Natural killer cell treated with Interleukin-12 subunit alpha and Interleukin-12 subunit beta and Interleukin-15 and Interleukin-18, amount 100 ng/mL, for 72 hours (primary cell): ENCODE data around the gene MISP3. TPM values are rescaled to one million over a fixed set of nuclear protein-coding genes. Genes with fewer than 3 reads are reported as not detected.

Experiments
- ATAC-seq, 2 donors: fragments of 150-1000 bp; cut with Tn5 transposase in 1 of 2; sonication (Bioruptor Pico), chemical (Tn5 transposase) in 1 of 2; 2 replicates each; pipeline ENCODE4 v1.10.0; 2021
- DNase-seq: peaks from one replicate; pipeline ENCODE4 v3.0.0; 2022; ENCODE audit warnings: low spot score
- H3K27ac Mint-ChIP-seq, 2 donors: 1 replicate in 1 of 2; 2 replicates in 1 of 2; pipeline ENCODE4 v1.8.0; 2022; ENCODE audit warnings: mixed read lengths in 2 of 2, mild to moderate bottlenecking in 1 of 2, moderate library complexity in 1 of 2
- H3K27me3 Mint-ChIP-seq, 2 donors: 1 replicate in 1 of 2; 2 replicates in 1 of 2; pipeline ENCODE4 v1.8.0; 2022; ENCODE audit warnings: mixed read lengths in 2 of 2
- H3K36me3 Mint-ChIP-seq: one replicate; pipeline ENCODE4 v1.8.0; 2022; ENCODE audit warnings: mixed read lengths
- H3K4me1 Mint-ChIP-seq, 2 donors: 1 replicate in 1 of 2; 2 replicates in 1 of 2; pipeline ENCODE4 v1.8.0; 2022; ENCODE audit warnings: low read depth in 2 of 2, mixed read lengths in 2 of 2, mild to moderate bottlenecking in 1 of 2
- H3K4me3 Mint-ChIP-seq: one replicate; pipeline ENCODE4 v1.8.0; 2022; ENCODE audit warnings: mixed read lengths
- H3K9me3 Mint-ChIP-seq: 2 replicates; pipeline ENCODE4 v1.8.0; 2022; ENCODE audit warnings: mixed read lengths
- total RNA-seq, 2 donors: library from RNA; stranded (reverse); gene quantifications; one replicate each; pipeline ENCODE4 v1.2.3, GENCODE V29; 2022

The MISP3 gene
- total RNA-seq, 2 donors from 2014 or later = 0.31 to 0.59 TPM

DNA sequence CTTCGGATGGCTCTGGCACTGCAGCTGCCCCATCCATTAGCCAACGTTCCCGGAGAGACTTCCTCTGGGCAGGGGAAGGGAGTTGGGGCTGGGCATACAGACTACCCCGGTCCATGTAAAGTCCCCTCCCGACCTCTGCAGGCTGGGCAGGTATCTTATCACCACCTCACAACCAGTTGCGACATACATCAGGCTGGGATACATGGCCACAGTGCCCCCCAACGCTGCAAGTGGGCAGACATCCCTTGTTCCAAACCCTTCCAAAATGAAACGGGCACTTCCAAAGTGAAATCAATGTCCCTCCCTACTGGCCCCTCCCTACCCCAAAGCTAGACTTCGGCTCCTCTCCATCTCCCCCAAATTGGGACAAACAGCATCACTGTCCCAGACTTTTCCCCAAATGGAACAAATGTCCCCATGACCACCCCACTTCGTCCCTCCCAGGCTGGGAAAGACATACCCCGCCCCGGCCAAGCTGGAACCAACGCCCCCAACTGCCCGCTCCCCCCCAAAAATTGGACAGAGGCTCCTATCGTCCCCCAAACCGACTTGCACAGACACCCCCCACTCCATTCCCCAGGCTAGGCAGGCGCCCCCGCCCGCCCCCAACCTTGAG lies 15.7 kb upstream of the MISP3 start:
- no peak for ATAC-seq

DNA sequence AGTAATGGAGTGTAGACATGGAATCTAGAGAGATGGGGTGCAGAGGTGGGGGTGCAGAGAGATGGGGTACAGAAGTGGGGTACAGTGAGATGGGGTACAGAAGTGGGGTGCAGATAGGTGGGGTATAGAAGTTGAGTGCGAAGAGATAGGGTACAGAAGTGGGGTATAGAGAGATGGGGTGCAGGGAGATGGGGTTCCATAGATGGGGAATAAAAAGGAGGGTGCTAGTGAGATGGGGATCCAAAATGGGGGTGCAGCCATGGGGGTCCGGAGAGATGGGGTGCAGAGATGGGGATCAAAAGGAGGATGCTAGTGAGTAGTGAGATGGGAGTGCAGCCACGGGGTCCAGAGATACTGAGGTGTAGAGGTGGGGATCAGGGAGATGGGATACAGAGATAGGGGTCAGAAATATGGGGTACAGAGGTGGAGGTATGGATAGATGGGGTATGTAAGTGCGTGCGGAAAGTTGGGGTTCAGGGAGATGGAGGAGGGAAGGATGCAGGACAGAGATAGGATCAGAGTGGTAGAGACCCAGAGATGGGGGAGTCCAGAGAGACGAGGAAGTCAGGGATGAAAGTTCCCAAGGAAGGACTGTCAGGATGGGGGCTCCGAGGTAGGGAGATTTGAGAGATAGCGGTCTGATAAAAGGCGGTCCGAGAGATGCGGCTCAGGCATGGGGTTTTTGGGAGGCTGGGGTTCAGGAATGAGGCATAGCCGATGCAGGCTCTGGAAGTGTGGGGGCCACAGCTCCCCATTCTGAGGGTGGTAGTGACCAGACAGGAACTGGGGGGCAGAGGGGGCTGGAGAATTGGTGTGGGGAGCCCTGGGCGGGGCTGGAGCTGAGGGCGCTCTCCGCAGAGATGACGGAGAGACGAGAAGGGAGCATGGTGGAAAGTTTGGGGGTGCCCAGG lies 14.1 kb upstream of the MISP3 start:
- Mint-ChIP-seq H3K9me3 (no peaks in the 10 kb centered on the region), H3K4me3 (peak overlapping the region; percentile 58), H3K36me3 (no peaks in the 10 kb centered on the region), H3K27ac (no peak overlapping the region), H3K4me1 (peaks cover 14% of the 10 kb centered on the region in 2 donors), H3K27me3 (peaks cover 21 to 24% of the 10 kb centered on the region in 2 donors)
- ATAC-seq (no peak), DNase-seq (no peak)

More for the DNA sequence above, 15.7 kb upstream of the MISP3 start:
- Mint-ChIP-seq H3K36me3 (peaks cover 4% of the 10 kb centered on the region), H3K4me1 (peaks cover 14% of the 10 kb centered on the region in 2 donors), H3K27me3 (peaks cover 21 to 24% of the 10 kb centered on the region in 2 donors), H3K4me3 (no peak overlapping the region), H3K9me3 (no peaks in the 10 kb centered on the region), H3K27ac (no peak overlapping the region)
- no peak for DNase-seq

DNA sequence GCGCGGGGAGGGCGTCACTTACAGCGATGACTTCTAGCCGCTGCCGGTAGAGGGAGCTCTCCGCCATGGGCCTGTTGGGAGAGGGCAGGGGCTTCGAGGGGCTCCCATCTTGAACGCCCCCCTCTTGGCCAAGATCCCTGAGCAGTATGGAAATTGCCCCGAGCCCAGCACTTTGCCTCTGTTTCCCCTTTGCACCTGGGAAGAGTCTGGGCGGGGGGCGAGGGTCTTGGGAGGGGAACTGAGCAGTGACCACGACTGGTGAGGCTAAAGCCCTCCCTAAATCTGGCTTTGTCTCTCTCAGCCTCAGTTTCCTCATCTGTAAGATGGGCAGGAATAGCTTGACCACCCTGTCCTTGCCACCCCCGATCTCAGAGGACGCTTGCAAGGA lies 13.5 kb upstream of the MISP3 start:
- Mint-ChIP-seq H3K4me1 (peaks cover 14% of the 10 kb centered on the region in 2 donors), H3K27me3 (peaks cover 21 to 24% of the 10 kb centered on the region in 2 donors), H3K36me3 (no peaks in the 10 kb centered on the region), H3K9me3 (no peaks in the 10 kb centered on the region), H3K27ac (no peak overlapping the region), H3K4me3 (peak overlapping the region; percentile 58)
- DNase-seq (peak; percentile 61), ATAC-seq (no peak)

DNA sequence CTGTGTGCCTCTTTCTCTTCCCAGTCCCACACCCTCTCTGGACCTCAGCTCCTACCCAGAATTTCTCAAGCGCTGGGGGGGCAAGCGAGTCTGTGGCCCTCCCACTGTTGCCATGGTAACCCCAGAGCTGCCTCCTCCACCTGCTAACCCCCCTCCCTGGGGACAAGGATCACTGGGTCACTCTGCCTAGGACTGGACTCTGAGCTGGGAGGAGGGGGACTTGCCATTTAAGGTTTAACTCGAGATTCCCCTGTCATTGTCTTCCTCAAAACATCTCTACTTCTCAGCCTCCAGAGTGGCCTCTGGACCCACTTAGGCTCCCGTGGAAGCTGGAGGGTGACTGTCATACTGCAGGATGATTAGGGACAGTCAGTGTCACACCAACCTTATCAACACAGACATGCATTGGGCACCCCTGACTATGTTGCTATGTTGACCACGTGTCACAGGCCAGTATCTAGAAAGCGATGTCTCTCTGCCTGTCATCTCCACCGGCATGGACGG lies 12.9 kb upstream of the MISP3 start:
- ATAC-seq = no peak
- Mint-ChIP-seq H3K4me3 (no peak overlapping the region), H3K27me3 (peaks cover 21 to 24% of the 10 kb centered on the region in 2 donors), H3K4me1 (peaks cover 14% of the 10 kb centered on the region in 2 donors), H3K36me3 (no peaks in the 10 kb centered on the region), H3K27ac (no peak overlapping the region), H3K9me3 (no peaks in the 10 kb centered on the region)
- DNase-seq = no peak

DNA sequence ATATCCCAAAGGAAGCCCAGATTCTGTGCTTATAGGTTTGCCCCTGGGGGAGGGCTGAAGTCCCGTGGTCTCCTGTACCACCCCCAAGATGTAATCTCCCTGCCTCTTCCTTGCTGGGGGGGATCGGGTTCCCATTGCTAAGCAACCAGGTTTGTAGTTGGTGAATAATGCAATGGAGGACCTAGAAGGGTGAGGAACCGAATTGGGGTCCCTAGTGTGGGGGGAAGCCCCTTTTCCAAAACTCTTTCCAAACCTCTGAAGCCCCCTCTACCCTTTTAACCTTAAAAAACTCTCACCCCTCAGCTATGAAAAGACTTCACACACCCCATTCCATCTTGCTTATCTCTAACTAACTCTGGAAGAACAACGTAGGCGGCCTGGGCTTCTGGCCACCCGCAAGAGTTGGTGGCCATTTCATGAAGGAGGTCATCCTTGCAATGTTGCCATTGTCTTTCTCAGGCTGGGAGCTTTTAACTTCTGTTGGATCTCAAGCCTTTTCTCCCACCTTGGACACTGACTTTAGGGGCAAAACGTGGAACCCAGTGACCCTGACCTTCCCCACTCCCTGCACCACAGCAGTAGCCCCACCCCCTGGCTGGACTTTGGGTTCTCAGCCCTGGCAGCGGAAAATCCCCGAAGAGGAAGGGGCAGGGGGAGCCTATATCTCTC lies 11.4 kb upstream of the MISP3 start:
- peaks cover 21 to 24% of the 10 kb centered on the region in 2 donors for H3K27me3 Mint-ChIP-seq
- H3K27ac Mint-ChIP-seq = no peak overlapping the region
- H3K9me3 Mint-ChIP-seq = no peaks in the 10 kb centered on the region
- ATAC-seq = no peak
- no peak for DNase-seq
- H3K4me1 Mint-ChIP-seq = peaks cover 14% of the 10 kb centered on the region in 2 donors
- no peak overlapping the region for H3K4me3 Mint-ChIP-seq
- no peaks in the 10 kb centered on the region for H3K36me3 Mint-ChIP-seq

DNA sequence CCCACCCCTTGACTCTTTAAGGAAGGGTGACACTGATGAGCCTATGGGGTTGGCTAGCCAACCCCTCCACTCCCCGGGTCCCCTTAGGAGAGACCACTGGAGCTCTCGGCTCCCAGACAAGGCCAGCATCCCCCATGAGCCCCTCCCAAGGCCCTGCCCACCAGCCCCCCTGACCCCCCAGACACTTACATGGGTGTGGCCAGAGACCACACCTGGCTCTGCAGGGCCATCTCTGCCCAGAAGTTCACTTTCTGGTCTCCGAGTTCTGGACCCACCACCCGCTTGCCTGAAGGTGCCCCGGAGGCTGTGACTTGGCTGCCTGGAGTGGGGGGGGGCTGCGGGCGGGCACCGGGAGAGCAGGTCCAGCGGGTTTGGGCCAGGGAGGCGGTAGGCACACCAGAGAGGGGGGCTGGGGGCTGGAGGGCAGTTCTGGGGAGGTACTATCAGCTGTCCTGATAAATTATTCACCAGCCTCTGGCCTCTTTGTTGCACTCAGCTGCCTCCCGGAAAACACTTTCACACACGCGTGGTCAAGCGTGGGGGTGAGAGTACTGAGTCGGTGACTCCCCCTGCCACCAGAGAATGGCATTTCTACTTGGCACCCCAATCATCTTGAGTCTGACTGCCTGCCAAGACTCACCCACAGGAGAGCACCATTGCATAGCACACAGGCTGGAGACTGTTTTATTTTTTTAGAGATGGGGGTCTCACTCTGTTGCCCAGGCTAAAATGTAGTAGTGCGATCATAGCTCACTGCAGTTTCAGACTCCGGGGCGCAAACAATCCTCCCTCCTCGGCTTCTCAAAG lies 10.6 kb upstream of the MISP3 start, which contains the start of gene PALM3:
Gene PALM3 (minus strand): TSS at position 326 of the 807 bp plus-strand sequence. CDS start 96 bp downstream, at position 230.
- Mint-ChIP-seq H3K36me3 (no peaks in the 10 kb centered on the region), H3K9me3 (no peaks in the 10 kb centered on the region), H3K27ac (no peak within 1 kb of the TSS), H3K4me3 (no peak within 1 kb of the TSS), H3K4me1 (peaks cover 14% of the 10 kb centered on the region in 2 donors), H3K27me3 (peaks cover 21 to 24% of the 10 kb centered on the region in 2 donors)
- peak in 1 of 2 donors; percentile 19 for ATAC-seq
- DNase-seq = no peak

DNA sequence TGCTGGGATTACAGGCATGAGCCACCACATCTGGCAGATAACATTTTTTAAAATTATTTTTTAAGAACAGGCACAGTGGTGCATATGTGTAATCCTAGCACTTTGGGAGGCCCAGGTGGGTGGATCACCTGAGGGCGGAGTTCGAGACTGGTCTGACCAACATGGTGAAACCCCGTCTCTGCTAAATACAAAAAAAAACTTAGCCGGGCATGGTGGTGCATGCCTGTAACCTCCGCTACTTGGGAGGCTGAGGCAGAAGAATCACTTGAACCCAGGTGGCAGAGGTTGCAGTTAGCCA lies 10.1 kb upstream of the MISP3 start:
- H3K27me3 Mint-ChIP-seq = peaks cover 21 to 24% of the 10 kb centered on the region in 2 donors
- H3K4me3 Mint-ChIP-seq = no peak overlapping the region
- peaks cover 14% of the 10 kb centered on the region in 2 donors for H3K4me1 Mint-ChIP-seq
- no peak overlapping the region for H3K27ac Mint-ChIP-seq
- ATAC-seq (no peak), DNase-seq (no peak)
- no peaks in the 10 kb centered on the region for H3K9me3 Mint-ChIP-seq
- H3K36me3 Mint-ChIP-seq = no peaks in the 10 kb centered on the region

DNA sequence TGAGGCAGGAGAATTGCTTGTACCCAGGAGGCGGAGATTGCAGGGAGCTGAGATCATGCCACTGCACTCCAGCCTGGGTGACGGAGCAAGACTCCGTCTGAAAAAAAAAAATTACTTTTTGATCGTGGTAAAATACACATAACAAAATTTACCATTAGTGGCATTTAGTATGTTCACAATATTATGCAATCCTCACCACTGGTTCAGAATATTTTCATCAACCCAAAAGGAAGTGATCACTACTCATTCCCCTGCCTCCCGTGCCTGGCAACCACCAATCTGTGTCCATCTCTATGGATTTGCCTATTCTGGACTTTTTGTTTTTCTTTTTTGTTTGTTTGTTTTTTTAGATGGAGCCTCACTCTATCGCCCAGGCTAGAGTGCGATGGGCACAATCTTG lies 9.5 kb upstream of the MISP3 start:
- Mint-ChIP-seq H3K9me3 (no peaks in the 10 kb centered on the region), H3K4me1 (peaks cover 8 to 9% of the 10 kb centered on the region in 2 donors), H3K36me3 (no peaks in the 10 kb centered on the region), H3K27me3 (peaks cover 15 to 19% of the 10 kb centered on the region in 2 donors), H3K4me3 (no peak overlapping the region), H3K27ac (peak overlapping the region in 1 of 2 donors; percentile 53)
- ATAC-seq (no peak), DNase-seq (no peak)

DNA sequence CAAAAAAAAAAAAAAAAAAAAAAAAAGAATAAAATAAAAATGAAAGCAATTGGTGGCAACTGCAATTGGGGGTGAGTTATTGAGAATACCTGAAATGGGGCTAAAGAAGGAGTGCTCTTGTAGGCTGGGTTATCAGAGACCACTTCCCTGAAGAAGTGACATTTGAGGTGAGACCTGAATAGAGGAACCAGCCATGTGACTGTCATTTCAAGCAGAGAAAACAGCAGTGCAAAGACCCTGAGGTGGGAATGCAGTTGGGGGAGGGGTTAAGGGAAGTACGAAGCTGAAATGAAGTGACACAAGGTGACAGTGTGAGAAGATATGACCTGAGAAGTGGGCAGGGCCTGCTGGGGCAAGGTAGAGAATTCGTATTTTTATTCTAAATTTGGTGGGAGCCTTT lies 6.5 kb upstream of the MISP3 start:
- Mint-ChIP-seq H3K4me3 (no peak overlapping the region), H3K27ac (no peak overlapping the region), H3K36me3 (no peaks in the 10 kb centered on the region), H3K9me3 (no peaks in the 10 kb centered on the region), H3K4me1 (no peaks in the 10 kb centered on the region), H3K27me3 (no peaks in the 10 kb centered on the region)
- ATAC-seq (no peak), DNase-seq (no peak)

DNA sequence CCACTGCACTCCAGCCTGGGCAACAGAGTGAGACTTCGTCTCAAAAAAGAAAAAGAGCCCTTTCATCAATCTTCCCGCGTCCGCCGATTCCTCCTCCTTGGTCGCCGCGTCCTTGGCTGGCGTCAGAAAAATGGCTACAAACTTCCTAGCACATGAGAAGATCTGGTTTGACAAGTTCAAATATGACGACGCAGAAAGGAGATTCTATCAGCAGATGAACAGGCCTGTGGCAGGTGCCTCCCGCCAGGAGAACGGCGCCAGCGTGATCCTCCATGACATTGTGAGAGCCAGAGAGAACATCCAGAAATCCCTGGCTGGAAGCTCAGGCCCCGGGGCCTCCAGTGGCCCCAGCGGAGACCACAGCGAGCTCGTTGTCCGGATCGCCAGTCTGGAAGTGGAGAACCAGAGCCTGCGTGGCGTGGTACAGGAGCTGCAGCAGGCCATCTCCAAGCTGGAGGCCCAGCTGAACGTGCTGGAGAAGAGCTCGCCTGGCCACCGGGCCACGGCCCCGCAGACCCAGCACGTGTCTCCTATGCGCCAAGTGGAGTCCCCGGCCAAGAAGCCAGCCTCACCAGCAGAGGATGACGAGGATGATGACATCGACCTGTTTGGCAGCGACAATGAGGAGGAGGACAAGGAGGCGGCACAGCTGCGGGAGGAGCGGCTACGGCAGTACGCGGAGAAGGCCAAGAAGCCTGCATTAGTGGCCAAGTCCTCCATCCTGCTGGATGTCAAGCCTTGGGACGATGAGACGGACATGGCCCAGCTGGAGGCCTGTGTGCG lies 2.1 kb upstream of the MISP3 start:
- H3K4me3 Mint-ChIP-seq = no peak overlapping the region
- H3K27me3 Mint-ChIP-seq = no peaks in the 10 kb centered on the region
- ATAC-seq (no peak), DNase-seq (no peak)
- no peak overlapping the region for H3K27ac Mint-ChIP-seq
- H3K9me3 Mint-ChIP-seq = no peaks in the 10 kb centered on the region
- peaks cover 11 to 15% of the 10 kb centered on the region in 2 donors for H3K4me1 Mint-ChIP-seq
- no peaks in the 10 kb centered on the region for H3K36me3 Mint-ChIP-seq

DNA sequence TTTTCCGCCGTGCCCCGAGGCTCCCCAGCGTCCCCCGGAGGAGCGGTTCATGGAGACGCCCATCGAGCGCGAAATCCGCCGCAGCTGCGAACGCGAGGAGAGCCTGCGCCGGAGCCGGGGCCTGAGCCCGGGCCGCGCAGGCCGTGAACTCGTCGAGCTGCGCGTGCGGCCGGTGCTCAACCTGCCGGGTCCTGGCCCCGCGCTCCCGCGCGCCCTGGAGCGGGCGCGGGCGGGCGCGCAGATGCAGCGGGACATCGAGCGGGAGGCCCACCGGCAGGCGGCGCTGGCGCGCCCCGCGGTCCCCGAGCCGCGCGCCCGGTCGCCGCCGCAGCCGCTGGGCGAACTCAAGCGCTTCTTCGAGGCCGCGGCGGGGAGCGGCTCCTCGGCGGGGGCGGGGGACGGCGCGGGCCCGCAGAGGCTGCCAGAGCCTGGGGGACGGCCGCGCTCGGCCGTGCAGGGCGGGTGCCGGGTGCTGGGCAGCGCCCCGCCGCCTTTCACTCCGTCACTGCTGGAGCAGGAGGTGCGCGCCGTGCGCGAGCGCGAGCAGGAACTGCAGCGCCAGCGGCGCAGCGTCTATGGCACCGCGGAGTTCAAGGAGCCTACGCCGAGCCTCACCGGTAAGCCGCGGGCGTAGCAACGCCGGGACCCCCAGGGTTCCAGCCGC lies 807 bp downstream of the MISP3 start:
- H3K36me3 Mint-ChIP-seq = no peaks in the 10 kb centered on the region

More for the DNA sequence above, 807 bp downstream of the MISP3 start:
- Mint-ChIP-seq H3K27me3 (no peaks in the 10 kb centered on the region), H3K27ac (peak overlapping the region; percentile 51 to 53), H3K4me1 (peaks cover 11 to 16% of the 10 kb centered on the region in 2 donors), H3K4me3 (peak overlapping the region; percentile 99), H3K9me3 (no peaks in the 10 kb centered on the region)
- peak; percentile 83 to 86 for ATAC-seq
- peak; percentile 83 for DNase-seq
